IPS DF 6.9 (cell line): Measurements from ENCODE around the gene UBQLN2.
"Not testable (repeated sequence)": the region's sequence is repeated elsewhere in the genome, so short reads cannot be mapped to it uniquely, and the experiment has no call there.

Experiments used
- DNase-seq: peaks from one replicate; pipeline ENCODE4 v3.0.0-alpha.2; 2013; ENCODE audit warnings: low read depth, low spot score
- H3K27ac ChIP-seq: one replicate; pipeline ENCODE4 v1.5.1; 2013; ENCODE audit warnings: low read length, control low read depth
- H3K27me3 ChIP-seq: 2 replicates; pipeline ENCODE4 v1.6.1; 2013; ENCODE audit warnings: mild to moderate bottlenecking, low read length; ENCODE audit not compliant: control insufficient read depth, insufficient read depth
- H3K36me3 ChIP-seq: 2 replicates; pipeline ENCODE4 v1.6.1; 2013; ENCODE audit warnings: low read length; ENCODE audit not compliant: control insufficient read depth, insufficient read depth
- H3K4me1 ChIP-seq: 2 replicates; pipeline ENCODE4 v1.6.1; 2013; ENCODE audit warnings: low read length; ENCODE audit not compliant: control insufficient read depth, insufficient read depth
- H3K4me3 ChIP-seq: 2 replicates; pipeline ENCODE4 v1.5.1; 2013; ENCODE audit warnings: mild to moderate bottlenecking, low read length
- H3K9me3 ChIP-seq: 2 replicates; pipeline ENCODE4 v1.6.1; 2013; ENCODE audit warnings: low read length, inconsistent platforms; ENCODE audit not compliant: control insufficient read depth, insufficient read depth
- WGBS: extraction: QIAGEN DNeasy Blood & Tissue Kit; methylation state at CpG from one replicate; pipeline ENCODE4 v1.1.7; 2013; ENCODE audit warnings: mixed read lengths, missing lambda C conversion rate; ENCODE audit not compliant: insufficient read length, insufficient coverage; 5-methylcytosine and 5-hydroxymethylcytosine counted together

Gene UBQLN2

GRCh38 chrX:56569378-56570057 lies 6.1 kb downstream of the UBQLN2 start:
- no peaks in the 10 kb centered on the region for H3K36me3 ChIP-seq
- no peak for DNase-seq
- no peaks in the 10 kb centered on the region for H3K9me3 ChIP-seq
- no peak overlapping the region for H3K27ac ChIP-seq
- no peak overlapping the region for H3K4me3 ChIP-seq
- no peaks in the 10 kb centered on the region for H3K27me3 ChIP-seq
- WGBS = no CpG with 5 or more reads among the region's 6 CpGs
- H3K4me1 ChIP-seq = no peaks in the 10 kb centered on the region

- Histone ChIP-seq H3K4me3 (no peak overlapping the region), H3K9me3 (no peaks in the 10 kb centered on the region), H3K27me3 (no peaks in the 10 kb centered on the region), H3K36me3 (no peaks in the 10 kb centered on the region), H3K27ac (no peak overlapping the region), H3K4me1 (no peaks in the 10 kb centered on the region)
- no peak for DNase-seq
- no CpG with 5 or more reads among the region's 4 CpGs for WGBS
These were observed 9.5 kb downstream of the UBQLN2 start for GRCh38 chrX:56572975-56573374.

GRCh38 chrX:56574861-56575260 lies 11.4 kb downstream of the UBQLN2 start:
- Histone ChIP-seq H3K9me3 (no peaks in the 10 kb centered on the region), H3K36me3 (no peaks in the 10 kb centered on the region), H3K4me3 (no peak overlapping the region), H3K4me1 (no peaks in the 10 kb centered on the region), H3K27ac (no peak overlapping the region), H3K27me3 (no peaks in the 10 kb centered on the region)
- DNase-seq = no peak
- WGBS = no CpG with 5 or more reads among the region's 3 CpGs

GRCh38 chrX:56576721-56577120 lies 13.3 kb downstream of the UBQLN2 start:
- H3K36me3 ChIP-seq = no peaks in the 10 kb centered on the region
- no peak overlapping the region for H3K27ac ChIP-seq
- no peaks in the 10 kb centered on the region for H3K9me3 ChIP-seq
- DNase-seq = no peak
- H3K4me3 ChIP-seq = no peak overlapping the region
- H3K4me1 ChIP-seq = no peaks in the 10 kb centered on the region
- H3K27me3 ChIP-seq = no peaks in the 10 kb centered on the region
- WGBS = no CpG with 5 or more reads among the region's 2 CpGs

GRCh38 chrX:56588397-56589188 lies 25.2 kb downstream of the UBQLN2 start:
- Histone ChIP-seq H3K27ac (no peak overlapping the region), H3K36me3 (no peaks in the 10 kb centered on the region), H3K9me3 (no peaks in the 10 kb centered on the region), H3K4me1 (no peaks in the 10 kb centered on the region), H3K27me3 (no peaks in the 10 kb centered on the region), H3K4me3 (no peak overlapping the region)
- no CpG with 5 or more reads among the region's 11 CpGs for WGBS
- DNase-seq = no peak

- no CpG with 5 or more reads among the region's 2 CpGs for WGBS
- H3K27ac ChIP-seq, DNase-seq, H3K36me3 ChIP-seq, H3K4me3 ChIP-seq, H3K4me1 ChIP-seq, H3K27me3 ChIP-seq, H3K9me3 ChIP-seq: not testable (repeated sequence)
These were observed 28.4 kb downstream of the UBQLN2 start for GRCh38 chrX:56591830-56592229.

DNA sequence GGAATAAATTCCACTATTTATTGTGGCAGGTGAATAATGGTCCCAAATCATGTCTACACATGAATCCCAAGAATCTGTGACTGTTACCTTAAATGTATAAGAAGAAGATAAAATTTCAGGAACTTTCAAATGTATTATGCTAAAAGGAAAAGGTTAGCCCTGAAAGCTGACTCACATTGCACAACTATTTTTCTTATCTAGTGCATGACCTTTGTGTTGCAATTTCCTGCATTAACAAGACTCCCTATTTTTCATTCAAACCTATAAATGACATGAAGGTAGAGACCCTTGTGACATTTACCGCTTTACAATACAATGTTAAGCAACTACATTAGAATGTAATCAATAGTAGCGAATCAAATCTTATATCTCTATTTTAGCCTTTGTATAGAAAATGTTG lies 36.7 kb downstream of the UBQLN2 start:
- H3K27ac ChIP-seq = no peak overlapping the region
- no peak for DNase-seq
- WGBS = no CpG with 5 or more reads among the region's 2 CpGs
- no peak overlapping the region for H3K4me3 ChIP-seq
- no peaks in the 10 kb centered on the region for H3K9me3 ChIP-seq
- H3K4me1 ChIP-seq = no peaks in the 10 kb centered on the region
- no peaks in the 10 kb centered on the region for H3K27me3 ChIP-seq
- no peaks in the 10 kb centered on the region for H3K36me3 ChIP-seq

DNA sequence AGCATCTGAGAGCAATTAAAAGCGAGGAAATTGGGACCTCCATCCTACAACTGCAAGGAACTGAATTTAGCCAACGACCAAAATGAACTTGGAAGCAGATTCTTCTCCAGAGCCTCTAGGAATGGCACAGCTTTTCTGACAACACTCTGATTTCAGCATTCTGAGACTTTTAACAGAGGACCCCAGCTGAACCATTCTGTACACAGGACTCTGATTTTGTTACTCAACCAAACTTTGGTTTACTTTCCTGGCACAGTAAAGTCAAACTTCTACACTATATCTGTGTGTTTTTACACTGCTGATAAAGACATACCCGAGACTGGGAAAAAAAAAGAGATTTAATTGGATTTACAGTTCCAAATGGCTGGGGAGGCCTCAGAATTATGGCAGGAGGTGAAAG lies 37.6 kb downstream of the UBQLN2 start:
- Histone ChIP-seq H3K4me1 (no peaks in the 10 kb centered on the region), H3K27me3 (no peaks in the 10 kb centered on the region), H3K27ac (no peak overlapping the region), H3K4me3 (no peak overlapping the region), H3K9me3 (no peaks in the 10 kb centered on the region), H3K36me3 (no peaks in the 10 kb centered on the region)
- DNase-seq = no peak
- no CpG with 5 or more reads among the region's 3 CpGs for WGBS

- Histone ChIP-seq H3K4me3 (no peak overlapping the region), H3K9me3 (no peaks in the 10 kb centered on the region), H3K27me3 (no peaks in the 10 kb centered on the region), H3K36me3 (no peaks in the 10 kb centered on the region), H3K27ac (no peak overlapping the region), H3K4me1 (no peaks in the 10 kb centered on the region)
- no peak for DNase-seq
- WGBS = no CpG with 5 or more reads among the region's 2 CpGs
These were observed 51.9 kb downstream of the UBQLN2 start for GRCh38 chrX:56615282-56615681.
